WTC11 (cell line): ENCODE data around the gene DUSP9. TPM values are rescaled to one million over a fixed set of nuclear protein-coding genes. Genes with fewer than 3 reads are reported as not detected.

ENCODE experiments used
- ATAC-seq: fragments of 200-7000 bp; cut with Tn5 transposase; 2 replicates; pipeline ENCODE4 v1.10.0; 2021; ENCODE audit warnings: mild to moderate bottlenecking, moderate library complexity
- CTCF ChIA-PET: fragments of 300-600 bp; sonication (Branson Sonifier 250); formaldehyde crosslinking; loops from one replicate; lab custom pipeline; 2021; ENCODE audit warnings: antibody characterized with exemption; lab: Charles Lee
- POLR2A ChIA-PET: fragments of 350-600 bp; sonication (Branson Sonifier 250); formaldehyde crosslinking; loops from one replicate; lab custom pipeline; 2021; ENCODE audit warnings: antibody characterized with exemption; lab: Charles Lee
- DNase-seq: peaks from one replicate; pipeline ENCODE4 v3.0.0; 2021; ENCODE audit warnings: low spot score
- H3K27ac Mint-ChIP-seq: 2 replicates; pipeline ENCODE4 v1.8.0; 2021; ENCODE audit warnings: mixed read lengths
- H3K27me3 Mint-ChIP-seq: 2 replicates; pipeline ENCODE4 v1.8.0; 2021; ENCODE audit warnings: low read depth, mild to moderate bottlenecking, moderate library complexity, mixed read lengths
- H3K36me3 Mint-ChIP-seq: 2 replicates; pipeline ENCODE4 v1.8.0; 2021; ENCODE audit warnings: mixed read lengths
- H3K4me1 Mint-ChIP-seq: 2 replicates; pipeline ENCODE4 v1.8.0; 2022; ENCODE audit warnings: mixed read lengths
- H3K4me3 Mint-ChIP-seq: 2 replicates; pipeline ENCODE4 v1.8.0; 2021; ENCODE audit warnings: mild to moderate bottlenecking, moderate library complexity, mixed read lengths
- H3K9me3 Mint-ChIP-seq: 2 replicates; pipeline ENCODE4 v1.8.0; 2021; ENCODE audit warnings: mixed read lengths
- AFF4 ChIP-seq: sonication (generic); formaldehyde crosslinking; IDR thresholded peaks from 2 replicates; pipeline ENCODE4 v1.8.1; 2023; ENCODE audit warnings: mild to moderate bottlenecking, missing genetic modification reagents, borderline replicate concordance
- ATF2 ChIP-seq: sonication (generic); formaldehyde crosslinking; IDR thresholded peaks from 2 replicates; pipeline ENCODE4 v1.8.1; 2022; ENCODE audit warnings: low read depth, missing genetic modification reagents, borderline replicate concordance
- ATF3 ChIP-seq: sonication (generic); formaldehyde crosslinking; conservative IDR thresholded peaks from 2 replicates; pipeline ENCODE4 v1.8.1; 2022; ENCODE audit warnings: mild to moderate bottlenecking, missing genetic modification reagents
- CBFB ChIP-seq: sonication (generic); formaldehyde crosslinking; IDR thresholded peaks from 2 replicates; pipeline ENCODE4 v1.8.1; 2022; ENCODE audit warnings: mild to moderate bottlenecking, low read depth, missing genetic modification reagents
- E2F4 ChIP-seq: sonication (generic); formaldehyde crosslinking; IDR thresholded peaks from 2 replicates; pipeline ENCODE4 v1.8.1; 2022; ENCODE audit warnings: low read depth, mild to moderate bottlenecking, moderate library complexity, missing genetic modification reagents, borderline replicate concordance
- ESRRA ChIP-seq: sonication (generic); formaldehyde crosslinking; IDR thresholded peaks from 2 replicates; pipeline ENCODE4 v1.8.1; 2022; ENCODE audit warnings: mild to moderate bottlenecking, missing genetic modification reagents, borderline replicate concordance
- KAT7 ChIP-seq: sonication (generic); formaldehyde crosslinking; IDR thresholded peaks from 2 replicates; pipeline ENCODE4 v1.8.1; 2023; ENCODE audit warnings: missing genetic modification reagents, mild to moderate bottlenecking, borderline replicate concordance
- MLX ChIP-seq: sonication (generic); formaldehyde crosslinking; IDR thresholded peaks from 2 replicates; pipeline ENCODE4 v1.8.1; 2023; ENCODE audit warnings: mild to moderate bottlenecking, missing genetic modification reagents, moderate library complexity
- NR3C1 ChIP-seq: sonication (generic); formaldehyde crosslinking; conservative IDR thresholded peaks from 2 replicates; pipeline ENCODE4 v1.8.1; 2023; ENCODE audit warnings: low read depth, mild to moderate bottlenecking, missing genetic modification reagents
- OVOL2 ChIP-seq: fragments of 250-450 bp; sonication (Bioruptor Pico); IDR thresholded peaks from 2 replicates; pipeline ENCODE4 v1.9.0; 2021; ENCODE audit warnings: mild to moderate bottlenecking, borderline replicate concordance
- SMAD3 ChIP-seq: sonication (generic); formaldehyde crosslinking; IDR thresholded peaks from 2 replicates; pipeline ENCODE4 v1.8.0; 2022; ENCODE audit warnings: missing genetic modification reagents, mild to moderate bottlenecking, borderline replicate concordance
- SMAD4 ChIP-seq: sonication (generic); formaldehyde crosslinking; IDR thresholded peaks from 2 replicates; pipeline ENCODE4 v1.8.0; 2022; ENCODE audit warnings: mild to moderate bottlenecking, missing genetic modification reagents
- TEAD4 ChIP-seq: sonication (generic); formaldehyde crosslinking; IDR thresholded peaks from 2 replicates; pipeline ENCODE4 v1.8.0; 2022; ENCODE audit warnings: mild to moderate bottlenecking, missing genetic modification reagents
- USF1 ChIP-seq: sonication (generic); formaldehyde crosslinking; IDR thresholded peaks from 2 replicates; pipeline ENCODE4 v1.8.0; 2022; ENCODE audit warnings: mild to moderate bottlenecking, missing genetic modification reagents
- USF2 ChIP-seq: sonication (generic); formaldehyde crosslinking; IDR thresholded peaks from 2 replicates; pipeline ENCODE4 v1.8.1; 2023; ENCODE audit warnings: mild to moderate bottlenecking, missing genetic modification reagents, moderate library complexity
- ZBTB43 ChIP-seq: sonication (generic); formaldehyde crosslinking; IDR thresholded peaks from 2 replicates; pipeline ENCODE4 v1.8.1; 2023; ENCODE audit warnings: mild to moderate bottlenecking, missing genetic modification reagents
- ZNF396 ChIP-seq: fragments of 250-450 bp; sonication (Bioruptor Pico); IDR thresholded peaks from 2 replicates; pipeline ENCODE4 v1.8.0; 2021; ENCODE audit warnings: mild to moderate bottlenecking, moderate library complexity, borderline replicate concordance
- ZNF423 ChIP-seq: fragments of 250-450 bp; sonication (Bioruptor Pico); IDR thresholded peaks from 2 replicates; pipeline ENCODE4 v2.1.2; 2022; ENCODE audit warnings: mild to moderate bottlenecking, moderate library complexity
- ZNF425 ChIP-seq: fragments of 250-450 bp; sonication (Bioruptor Pico); conservative IDR thresholded peaks from 2 replicates; pipeline ENCODE4 v1.9.0; 2021; ENCODE audit warnings: mild to moderate bottlenecking
- total RNA-seq: library from RNA; stranded (reverse); gene quantifications from 3 replicates; pipeline ENCODE4 v1.2.3, GENCODE V29; 2021

DUSP9 gene
- total RNA-seq, 1 experiment from 2014 or later: 2.5 TPM

- no peak for DNase-seq
- no peaks in the 10 kb centered on the region; the same call in 1 of the 2 replicates for H3K9me3 Mint-ChIP-seq
- ATAC-seq: no peak
- POLR2A ChIA-PET: no interaction called here
- TF ChIP-seq OVOL2 (no peak), ATF2 (CRISPR knock-in tag) (no peak), TEAD4 (CRISPR knock-in tag) (no peak), SMAD3 (CRISPR knock-in tag) (no peak), ESRRA (CRISPR knock-in tag) (no peak), E2F4 (CRISPR knock-in tag) (no peak), ATF3 (CRISPR knock-in tag) (no peak), KAT7 (no peak), USF2 (CRISPR knock-in tag) (no peak), MLX (CRISPR knock-in tag) (no peak), USF1 (CRISPR knock-in tag) (no peak), ZBTB43 (no peak), ZNF423 (no peak), NR3C1 (no peak), SMAD4 (CRISPR knock-in tag) (no peak), ZNF425 (CRISPR knock-in tag) (no peak), CBFB (CRISPR knock-in tag) (no peak), ZNF396 (CRISPR knock-in tag) (no peak), AFF4 (no peak)
- H3K4me1 Mint-ChIP-seq: no peaks in the 10 kb centered on the region
- peaks cover 56% of the 10 kb centered on the region for H3K27me3 Mint-ChIP-seq
- CTCF ChIA-PET: interaction anchor here (0.5 to 10.6 kb wide), 19 partner anchors 8 to 689 kb away, joined by 3 to 153 read pairs (median 4); no protein-coding TSS in a partner anchor
- no peak overlapping the region for H3K4me3 Mint-ChIP-seq
- no peaks in the 10 kb centered on the region for H3K36me3 Mint-ChIP-seq
- no peak overlapping the region for H3K27ac Mint-ChIP-seq
Observed at GRCh38 chrX:153648358-153649177, 1.6 kb downstream of the DUSP9 start.
